ENCODE data around the gene KRT28. TPM values are rescaled to one million over a fixed set of nuclear protein-coding genes. Genes with fewer than 3 reads are reported as not detected.

The KRT28 gene
- total RNA-seq, 1 donor from 2014 or later = not detected

DNA sequence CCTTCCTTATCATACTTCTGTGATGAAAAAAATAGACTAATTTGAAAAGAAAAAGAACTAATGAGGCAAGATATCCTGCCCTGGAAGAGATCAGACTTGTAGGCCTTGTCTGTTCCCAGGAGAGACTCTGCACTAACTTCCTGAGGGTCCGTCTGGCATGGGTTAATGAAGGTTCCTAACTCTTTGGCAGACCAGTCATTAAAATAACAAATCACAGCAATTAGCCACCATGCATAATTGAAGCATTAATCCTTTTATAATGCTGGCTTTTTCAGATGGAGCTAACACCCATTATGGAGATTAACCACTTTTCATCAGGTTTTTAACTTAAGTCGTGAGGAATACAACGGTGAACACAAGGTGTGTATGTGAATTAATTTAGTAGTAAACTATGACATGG is 33.1 kb upstream of the KRT28 start:
- no peaks in the 10 kb centered on the region for H3K79me2 ChIP-seq (ENCODE audit: low read depth)
- H3K27me3 Mint-ChIP-seq (ENCODE audit: insufficient read depth, low read depth) = no peaks in the 10 kb centered on the region
- H3K9ac ChIP-seq = no peak overlapping the region
- TF ChIP-seq, protein P1, sequence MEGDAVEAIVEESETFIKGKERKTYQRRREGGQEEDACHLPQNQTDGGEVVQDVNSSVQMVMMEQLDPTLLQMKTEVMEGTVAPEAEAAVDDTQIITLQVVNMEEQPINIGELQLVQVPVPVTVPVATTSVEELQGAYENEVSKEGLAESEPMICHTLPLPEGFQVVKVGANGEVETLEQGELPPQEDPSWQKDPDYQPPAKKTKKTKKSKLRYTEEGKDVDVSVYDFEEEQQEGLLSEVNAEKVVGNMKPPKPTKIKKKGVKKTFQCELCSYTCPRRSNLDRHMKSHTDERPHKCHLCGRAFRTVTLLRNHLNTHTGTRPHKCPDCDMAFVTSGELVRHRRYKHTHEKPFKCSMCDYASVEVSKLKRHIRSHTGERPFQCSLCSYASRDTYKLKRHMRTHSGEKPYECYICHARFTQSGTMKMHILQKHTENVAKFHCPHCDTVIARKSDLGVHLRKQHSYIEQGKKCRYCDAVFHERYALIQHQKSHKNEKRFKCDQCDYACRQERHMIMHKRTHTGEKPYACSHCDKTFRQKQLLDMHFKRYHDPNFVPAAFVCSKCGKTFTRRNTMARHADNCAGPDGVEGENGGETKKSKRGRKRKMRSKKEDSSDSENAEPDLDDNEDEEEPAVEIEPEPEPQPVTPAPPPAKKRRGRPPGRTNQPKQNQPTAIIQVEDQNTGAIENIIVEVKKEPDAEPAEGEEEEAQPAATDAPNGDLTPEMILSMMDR (IDR thresholded peaks at IDR 0.05) = no peak
- TF ChIP-seq EZH2 (IDR thresholded peaks at IDR 0.05) = no peak
- TF ChIP-seq EZH2phosphoT487 (IDR thresholded peaks at IDR 0.05) = no peak
- H2AFZ ChIP-seq (replicated peaks) = no peak overlapping the region
- no peaks in the 10 kb centered on the region for H3K4me1 Mint-ChIP-seq
- H3K9me3 ChIP-seq (ENCODE audit: low read depth) = no peaks in the 10 kb centered on the region
- no peaks in the 10 kb centered on the region for H3K36me3 Mint-ChIP-seq
- no peak overlapping the region for H3K27ac ChIP-seq
- no peak overlapping the region for H3K4me2 ChIP-seq
- H3K4me1 ChIP-seq = no peaks in the 10 kb centered on the region
- H3K4me3 Mint-ChIP-seq = no peak overlapping the region
- H3K36me3 ChIP-seq = no peaks in the 10 kb centered on the region
- no peaks in the 10 kb centered on the region for H3F3A ChIP-seq (ENCODE audit: low read depth)
- no peaks in the 10 kb centered on the region for H3K9me3 Mint-ChIP-seq
- no peak for DNase-seq (ENCODE audit: low spot score)
- no peak overlapping the region for H3K4me3 ChIP-seq
- no peaks in the 10 kb centered on the region for H3K27me3 ChIP-seq
- H4K20me1 ChIP-seq (ENCODE audit: low read depth) = no peaks in the 10 kb centered on the region
- H3K27ac Mint-ChIP-seq = no peak overlapping the region

DNA sequence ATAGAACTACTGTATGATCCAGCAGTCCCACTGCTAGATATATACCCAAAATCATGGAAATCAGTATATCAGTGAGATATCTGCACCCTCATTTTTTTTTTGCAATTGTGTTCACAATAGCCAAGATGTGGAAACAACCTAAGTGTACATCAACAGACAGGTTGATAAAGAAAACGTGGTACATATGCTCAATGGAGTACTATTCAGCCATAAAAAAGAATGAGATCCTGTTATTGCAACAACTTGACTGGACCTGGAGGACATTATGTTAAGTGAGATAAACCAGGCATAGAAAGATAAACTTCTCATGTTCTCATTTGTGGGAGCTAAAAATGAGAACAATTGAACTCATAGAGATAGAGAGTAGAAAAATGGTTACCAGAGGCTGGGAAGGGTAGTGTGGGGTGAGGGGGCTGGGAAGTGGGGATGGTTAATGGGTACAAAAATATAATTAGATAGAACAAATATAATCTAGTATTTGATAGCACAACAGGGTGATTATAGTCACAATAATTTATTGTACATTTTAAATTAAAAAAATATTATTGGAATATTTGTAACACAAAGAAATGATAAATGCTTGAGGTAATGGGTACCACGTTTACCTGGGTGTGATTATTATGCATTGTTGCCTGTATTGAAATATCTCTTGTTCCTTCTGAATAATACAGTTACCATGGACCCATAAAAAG is 30.5 kb upstream of the KRT28 start:
- H3K27ac ChIP-seq = no peak overlapping the region
- no peaks in the 10 kb centered on the region for H3K4me1 ChIP-seq
- no peaks in the 10 kb centered on the region for H4K20me1 ChIP-seq (ENCODE audit: low read depth)
- DNase-seq (ENCODE audit: low spot score) = no peak
- H3K9me3 ChIP-seq (ENCODE audit: low read depth) = no peaks in the 10 kb centered on the region
- H3K9ac ChIP-seq = no peak overlapping the region
- Mint-ChIP-seq H3K4me3 (no peak overlapping the region), H3K36me3 (no peaks in the 10 kb centered on the region), H3K4me1 (no peaks in the 10 kb centered on the region), H3K27me3 (ENCODE audit: insufficient read depth, low read depth) (no peaks in the 10 kb centered on the region), H3K9me3 (no peaks in the 10 kb centered on the region), H3K27ac (no peak overlapping the region)
- TF ChIP-seq, protein P1 (IDR thresholded peaks at IDR 0.05) = no peak
- TF ChIP-seq EZH2phosphoT487 (IDR thresholded peaks at IDR 0.05) (no peak), EZH2 (IDR thresholded peaks at IDR 0.05) (no peak)
- H3K4me3 ChIP-seq = no peak overlapping the region
- no peaks in the 10 kb centered on the region for H3F3A ChIP-seq (ENCODE audit: low read depth)
- H3K27me3 ChIP-seq = peaks cover 24% of the 10 kb centered on the region
- no peak overlapping the region for H3K4me2 ChIP-seq
- H2AFZ ChIP-seq (replicated peaks) = no peak overlapping the region
- no peaks in the 10 kb centered on the region for H3K36me3 ChIP-seq
- H3K79me2 ChIP-seq (ENCODE audit: low read depth) = no peaks in the 10 kb centered on the region

DNA sequence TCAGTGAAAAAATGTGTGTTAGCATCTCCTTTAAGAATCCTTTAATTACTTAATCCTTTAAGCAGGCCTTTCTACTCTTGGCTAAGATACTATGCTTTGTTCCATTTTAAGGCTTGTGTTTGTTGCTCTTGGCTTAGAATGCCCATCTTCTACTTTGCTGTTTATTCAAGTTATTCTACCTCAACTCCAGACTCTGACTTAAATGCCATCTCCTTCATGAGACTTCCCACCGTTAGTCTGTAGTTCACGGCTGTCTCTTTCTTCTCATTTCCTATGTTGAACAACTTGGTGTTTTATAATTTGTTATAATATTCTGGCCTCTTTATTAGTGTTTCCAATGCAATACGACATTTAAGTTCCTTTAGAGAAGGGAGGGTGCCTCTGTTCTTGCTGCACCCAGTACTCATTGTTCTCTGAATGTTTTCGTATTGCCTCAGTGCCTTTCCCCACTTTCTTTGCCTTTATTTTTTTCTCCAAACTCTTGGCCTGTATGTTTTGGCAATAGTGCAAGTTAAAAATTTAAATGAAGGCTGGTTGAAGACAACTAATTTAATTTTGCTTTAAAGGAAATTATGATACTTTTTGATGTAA is 28.8 kb upstream of the KRT28 start:
- Histone ChIP-seq H3K9ac (no peak overlapping the region), H3K4me1 (no peaks in the 10 kb centered on the region), H3K9me3 (ENCODE audit: low read depth) (no peaks in the 10 kb centered on the region), H2AFZ (replicated peaks) (no peak overlapping the region), H3K4me3 (no peak overlapping the region), H3K4me2 (no peak overlapping the region), H3F3A (ENCODE audit: low read depth) (no peaks in the 10 kb centered on the region), H4K20me1 (ENCODE audit: low read depth) (no peaks in the 10 kb centered on the region), H3K36me3 (no peaks in the 10 kb centered on the region), H3K27me3 (peaks cover 38% of the 10 kb centered on the region), H3K27ac (no peak overlapping the region), H3K79me2 (ENCODE audit: low read depth) (no peaks in the 10 kb centered on the region)
- H3K4me1 Mint-ChIP-seq = no peaks in the 10 kb centered on the region
- H3K9me3 Mint-ChIP-seq = no peaks in the 10 kb centered on the region
- H3K27me3 Mint-ChIP-seq (ENCODE audit: insufficient read depth, low read depth) = no peaks in the 10 kb centered on the region
- TF ChIP-seq, protein P1 (IDR thresholded peaks at IDR 0.05) = no peak
- TF ChIP-seq EZH2 (IDR thresholded peaks at IDR 0.05) (no peak), EZH2phosphoT487 (IDR thresholded peaks at IDR 0.05) (no peak)
- no peak overlapping the region for H3K27ac Mint-ChIP-seq
- no peak overlapping the region for H3K4me3 Mint-ChIP-seq
- no peaks in the 10 kb centered on the region for H3K36me3 Mint-ChIP-seq
- DNase-seq (ENCODE audit: low spot score) = no peak

All from neural progenitor cell (in vitro differentiated cells).